Endodermal cell (in vitro differentiated cells): ENCODE results near the gene FGF5. TPM values are rescaled to one million over a fixed set of nuclear protein-coding genes. Genes with fewer than 3 reads are reported as not detected.
"Not testable (repeated sequence)": the region's sequence is repeated elsewhere in the genome, so short reads cannot be mapped to it uniquely, and the experiment has no call there.

Experiments
- DNase-seq: peaks from one replicate; pipeline ENCODE4 v3.0.0-alpha.2; 2017
- H3K27ac ChIP-seq: 2 replicates; pipeline ENCODE4 v1.5.1; 2013; ENCODE audit warnings: mild to moderate bottlenecking, low read depth, low read length, moderate library complexity
- H3K27me3 ChIP-seq: 2 replicates; pipeline ENCODE4 v1.6.1; 2013; ENCODE audit warnings: mild to moderate bottlenecking, low read length, moderate library complexity; ENCODE audit not compliant: insufficient read depth, control insufficient read depth, poor library complexity, severe bottlenecking
- H3K36me3 ChIP-seq: 2 replicates; pipeline ENCODE4 v1.7.0; 2013; ENCODE audit warnings: mild to moderate bottlenecking, low read length, moderate library complexity; ENCODE audit not compliant: control insufficient read depth, insufficient read depth
- H3K4me1 ChIP-seq: one replicate; pipeline ENCODE4 v1.7.0; 2013; ENCODE audit warnings: low read length; ENCODE audit not compliant: control insufficient read depth, insufficient read depth
- H3K4me3 ChIP-seq: 2 replicates; pipeline ENCODE4 v1.5.1; 2013; ENCODE audit warnings: mild to moderate bottlenecking, low read length, moderate library complexity
- H3K9ac ChIP-seq: 2 replicates; pipeline ENCODE4 v1.6.1; 2013; ENCODE audit warnings: mild to moderate bottlenecking, low read length, moderate library complexity; ENCODE audit not compliant: poor library complexity, severe bottlenecking; ENCODE audit errors: extremely low read depth
- H3K9me3 ChIP-seq: 2 replicates; pipeline ENCODE4 v1.6.1; 2013; ENCODE audit warnings: mild to moderate bottlenecking, low read length, moderate library complexity; ENCODE audit not compliant: control insufficient read depth
- H3K27ac Mint-ChIP-seq: 2 replicates; pipeline ENCODE4 v1.8.0; 2020; ENCODE audit warnings: mixed read lengths
- H3K27me3 Mint-ChIP-seq: 2 replicates; pipeline ENCODE4 v1.8.0; 2021; ENCODE audit warnings: mild to moderate bottlenecking, mixed read lengths; ENCODE audit not compliant: insufficient read depth
- H3K36me3 Mint-ChIP-seq: 2 replicates; pipeline ENCODE4 v1.8.0; 2020; ENCODE audit warnings: low read depth, mixed read lengths
- H3K4me1 Mint-ChIP-seq: 2 replicates; pipeline ENCODE4 v1.8.0; 2020; ENCODE audit warnings: mixed read lengths
- H3K4me3 Mint-ChIP-seq: 2 replicates; pipeline ENCODE4 v1.8.0; 2020; ENCODE audit warnings: mild to moderate bottlenecking, moderate library complexity, mixed read lengths
- H3K9me3 Mint-ChIP-seq: 2 replicates; pipeline ENCODE4 v1.8.0; 2020; ENCODE audit warnings: mild to moderate bottlenecking, mixed read lengths
- WGBS, 2 experiments: methylation state at CpG; one replicate each; pipeline versions ENCODE4 v1.1.5 to v1.1.7; 2013; ENCODE audit warnings: missing lambda C conversion rate in 2 of 2, mixed read lengths in 1 of 2; ENCODE audit not compliant: insufficient coverage in 1 of 2, insufficient read length in 1 of 2; 5-methylcytosine and 5-hydroxymethylcytosine counted together
- total RNA-seq, 2 donors: library from RNA; stranded (reverse); fragmentation: NEBNext Ultra II Directional in 1 of 2; extraction: Animal tissue kit (Norgen Biotek cat#: 25700) in 1 of 2; gene quantifications; 2 replicates in 1 of 2; 3 replicates in 1 of 2; pipeline ENCODE4 v1.2.1, GENCODE V29; 2021
- TF ChIP-seq, protein P1 (sequence below): fragments of 200-600 bp; sonication (generic); conservative IDR thresholded peaks from 2 replicates; pipeline ENCODE4 v1.5.0; 2021; ENCODE audit warnings: antibody characterized with exemption, mild to moderate bottlenecking

The FGF5 gene
- total RNA-seq, 2 donors from 2014 or later: 0.49 to 1.6 TPM

- Histone ChIP-seq H3K27ac (no peak overlapping the region), H3K9ac (no peak overlapping the region), H3K4me3 (no peak overlapping the region), H3K4me1 (no peaks in the 10 kb centered on the region), H3K27me3 (peaks cover 60% of the 10 kb centered on the region), H3K36me3 (no peaks in the 10 kb centered on the region), H3K9me3 (no peaks in the 10 kb centered on the region)
- no peak for DNase-seq
- no peaks in the 10 kb centered on the region for H3K4me1 Mint-ChIP-seq
- H3K27ac Mint-ChIP-seq: no peak overlapping the region
- TF ChIP-seq, protein P1, sequence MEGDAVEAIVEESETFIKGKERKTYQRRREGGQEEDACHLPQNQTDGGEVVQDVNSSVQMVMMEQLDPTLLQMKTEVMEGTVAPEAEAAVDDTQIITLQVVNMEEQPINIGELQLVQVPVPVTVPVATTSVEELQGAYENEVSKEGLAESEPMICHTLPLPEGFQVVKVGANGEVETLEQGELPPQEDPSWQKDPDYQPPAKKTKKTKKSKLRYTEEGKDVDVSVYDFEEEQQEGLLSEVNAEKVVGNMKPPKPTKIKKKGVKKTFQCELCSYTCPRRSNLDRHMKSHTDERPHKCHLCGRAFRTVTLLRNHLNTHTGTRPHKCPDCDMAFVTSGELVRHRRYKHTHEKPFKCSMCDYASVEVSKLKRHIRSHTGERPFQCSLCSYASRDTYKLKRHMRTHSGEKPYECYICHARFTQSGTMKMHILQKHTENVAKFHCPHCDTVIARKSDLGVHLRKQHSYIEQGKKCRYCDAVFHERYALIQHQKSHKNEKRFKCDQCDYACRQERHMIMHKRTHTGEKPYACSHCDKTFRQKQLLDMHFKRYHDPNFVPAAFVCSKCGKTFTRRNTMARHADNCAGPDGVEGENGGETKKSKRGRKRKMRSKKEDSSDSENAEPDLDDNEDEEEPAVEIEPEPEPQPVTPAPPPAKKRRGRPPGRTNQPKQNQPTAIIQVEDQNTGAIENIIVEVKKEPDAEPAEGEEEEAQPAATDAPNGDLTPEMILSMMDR: no peak
- H3K9me3 Mint-ChIP-seq: no peaks in the 10 kb centered on the region
- H3K36me3 Mint-ChIP-seq: no peaks in the 10 kb centered on the region
- H3K27me3 Mint-ChIP-seq: peaks cover 14% of the 10 kb centered on the region
- H3K4me3 Mint-ChIP-seq: no peak overlapping the region
Measured at GRCh38 chr4:80240976-80241375, 25.5 kb upstream of the FGF5 start.

DNA sequence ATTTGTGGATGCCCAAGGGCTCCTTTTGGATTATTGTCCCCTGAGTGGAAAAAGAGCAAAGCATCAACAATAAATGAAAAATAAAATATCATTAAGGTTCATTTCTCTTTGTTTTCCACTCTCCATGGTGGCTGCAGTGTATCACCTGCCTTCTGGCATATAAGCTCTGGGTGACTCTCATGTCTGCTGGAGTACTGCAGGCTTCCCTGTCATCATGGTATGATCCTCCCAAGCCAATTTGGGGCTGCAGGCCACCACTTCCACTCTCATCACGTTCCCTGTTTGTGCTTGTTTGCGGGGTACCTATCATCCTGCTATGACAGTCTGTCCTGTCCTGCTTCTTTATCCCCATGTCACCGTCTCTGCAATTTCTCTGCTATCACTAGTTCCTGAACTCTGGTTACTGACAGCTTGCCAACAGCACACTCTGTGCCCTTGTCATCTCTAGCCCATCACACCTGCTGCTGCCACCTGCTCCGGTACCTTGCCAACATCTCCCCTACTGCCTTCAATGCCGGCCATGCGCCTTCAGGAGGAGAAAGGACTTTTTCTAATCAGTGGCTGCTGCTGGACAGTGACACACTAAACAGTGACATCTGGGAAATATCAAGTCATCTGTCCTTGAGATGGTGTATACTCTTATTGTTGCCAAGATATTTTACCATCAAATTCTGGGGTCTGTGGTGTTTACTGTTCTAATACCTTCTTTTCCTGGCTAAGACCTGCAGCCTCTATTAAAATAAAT is 23.0 kb upstream of the FGF5 start:
- H3K36me3 Mint-ChIP-seq: no peaks in the 10 kb centered on the region
- H3K27me3 Mint-ChIP-seq: peaks cover 26% of the 10 kb centered on the region
- TF ChIP-seq, protein P1: no peak
- 61 to 79% methylated on average over 2 to 6 of the region's 6 CpGs for WGBS, 2 experiments
- H3K4me1 ChIP-seq: no peaks in the 10 kb centered on the region
- no peak overlapping the region for H3K4me3 Mint-ChIP-seq
- H3K27me3 ChIP-seq: peaks cover 70% of the 10 kb centered on the region
- H3K4me1 Mint-ChIP-seq: no peaks in the 10 kb centered on the region
- H3K9me3 Mint-ChIP-seq: no peaks in the 10 kb centered on the region
- H3K36me3 ChIP-seq: no peaks in the 10 kb centered on the region
- H3K27ac Mint-ChIP-seq: no peak overlapping the region
- no peak overlapping the region for H3K27ac ChIP-seq
- no peak overlapping the region for H3K4me3 ChIP-seq
- no peaks in the 10 kb centered on the region for H3K9me3 ChIP-seq
- no peak overlapping the region for H3K9ac ChIP-seq
- DNase-seq: no peak

DNA sequence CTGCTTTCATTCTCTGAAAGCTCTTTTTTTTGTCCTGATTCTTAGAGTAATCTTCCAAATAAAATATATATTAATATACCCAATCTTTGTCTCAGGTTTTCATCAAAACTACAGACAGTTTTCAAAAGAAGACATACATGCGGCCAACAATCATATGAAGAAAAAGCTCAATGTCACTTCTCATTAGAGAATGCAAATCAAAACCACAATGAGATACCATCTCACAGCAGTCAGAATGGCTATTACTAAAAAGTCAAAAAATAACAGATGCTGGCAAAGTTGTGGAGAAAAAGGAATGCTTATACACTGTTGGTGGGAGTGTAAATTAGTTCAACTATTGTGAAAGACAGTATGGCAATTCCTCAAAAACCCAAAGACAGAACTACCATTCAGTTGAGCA is 19.0 kb upstream of the FGF5 start:
- 100% methylated on average over 1 of the region's 1 CpG; no CpG with 5 or more reads in 1 of the 2 experiments for WGBS, 2 experiments
- H3K36me3 ChIP-seq, H3K4me3 Mint-ChIP-seq, H3K36me3 Mint-ChIP-seq, H3K27ac ChIP-seq, H3K4me3 ChIP-seq, H3K9me3 ChIP-seq, H3K4me1 Mint-ChIP-seq, H3K9ac ChIP-seq, H3K27ac Mint-ChIP-seq, H3K4me1 ChIP-seq, H3K9me3 Mint-ChIP-seq, DNase-seq: not testable (repeated sequence)
- peaks cover 41% of the 10 kb centered on the region for H3K27me3 ChIP-seq
- H3K27me3 Mint-ChIP-seq: peaks cover 27% of the 10 kb centered on the region

GRCh38 chr4:80249144-80249543 is 17.3 kb upstream of the FGF5 start:
- no peak for DNase-seq
- no peak overlapping the region for H3K27ac Mint-ChIP-seq
- peaks cover 27% of the 10 kb centered on the region for H3K27me3 ChIP-seq
- H3K4me1 ChIP-seq: no peaks in the 10 kb centered on the region
- no peak overlapping the region for H3K27ac ChIP-seq
- no peaks in the 10 kb centered on the region for H3K9me3 ChIP-seq
- H3K4me3 Mint-ChIP-seq: no peak overlapping the region
- no peaks in the 10 kb centered on the region for H3K36me3 Mint-ChIP-seq
- TF ChIP-seq, protein P1: no peak
- WGBS, 2 experiments: 78 to 82% methylated on average over 1 of the region's 1 CpG
- H3K4me3 ChIP-seq: no peak overlapping the region
- H3K27me3 Mint-ChIP-seq: peaks cover 28% of the 10 kb centered on the region
- no peaks in the 10 kb centered on the region for H3K9me3 Mint-ChIP-seq
- no peaks in the 10 kb centered on the region for H3K36me3 ChIP-seq
- H3K9ac ChIP-seq: no peak overlapping the region
- no peaks in the 10 kb centered on the region for H3K4me1 Mint-ChIP-seq
